NT2/D1 (cell line): Measurements from ENCODE around the gene VAV2.

Experiments
- DNase-seq: peaks from one replicate; pipeline ENCODE4 v3.0.0-alpha.2; 2011; ENCODE audit warnings: low read depth, low spot score
- H3K27me3 ChIP-seq: 2 replicates; pipeline ENCODE4 v1.6.0; 2011; ENCODE audit warnings: mild to moderate bottlenecking; ENCODE audit not compliant: insufficient read length, insufficient read depth
- H3K36me3 ChIP-seq: 2 replicates; pipeline ENCODE4 v1.6.1; 2011; ENCODE audit warnings: mild to moderate bottlenecking, low read length, mixed read lengths; ENCODE audit not compliant: insufficient read depth, insufficient read length
- H3K4me1 ChIP-seq: 2 replicates; pipeline ENCODE4 v1.5.1; 2011; ENCODE audit not compliant: insufficient read depth, insufficient read length
- H3K4me3 ChIP-seq: 2 replicates; pipeline ENCODE4 v1.5.1; 2011; ENCODE audit warnings: low read depth; ENCODE audit not compliant: insufficient read length
- H3K9ac ChIP-seq: 2 replicates; pipeline ENCODE4 v1.6.0; 2011; ENCODE audit warnings: low read depth; ENCODE audit not compliant: insufficient read length
- H3K9me3 ChIP-seq: 2 replicates; pipeline ENCODE4 v1.5.1; 2011; ENCODE audit warnings: mild to moderate bottlenecking, low read length; ENCODE audit not compliant: insufficient read depth
- SUZ12 ChIP-seq: IDR thresholded peaks from 2 replicates; pipeline ENCODE4 v1.6.1; 2011; ENCODE audit not compliant: insufficient read length, insufficient read depth; ENCODE audit errors: extremely low read depth
- YY1 ChIP-seq: IDR thresholded peaks from 2 replicates; pipeline ENCODE4 v1.6.1; 2011; ENCODE audit not compliant: insufficient read length, insufficient read depth
- ZNF274 ChIP-seq: IDR thresholded peaks from 2 replicates; pipeline ENCODE4 v1.6.1; 2011; ENCODE audit warnings: mild to moderate bottlenecking, low read depth, low read length

The VAV2 gene

GRCh38 chr9:133726401-133727276, 265.5 kb downstream of the VAV2 start:
- H3K9me3 ChIP-seq = peaks cover 13% of the 10 kb centered on the region; the same call in 1 of the 2 replicates
- no peaks in the 10 kb centered on the region for H3K36me3 ChIP-seq
- H3K9ac ChIP-seq = no peak overlapping the region
- no peak for TF ChIP-seq YY1
- no peak for TF ChIP-seq ZNF274
- TF ChIP-seq SUZ12 = no peak
- H3K4me3 ChIP-seq = no peak overlapping the region
- no peaks in the 10 kb centered on the region for H3K27me3 ChIP-seq
- H3K4me1 ChIP-seq = peaks cover 3% of the 10 kb centered on the region
- DNase-seq = no peak

- no peak for TF ChIP-seq YY1
- no peak for TF ChIP-seq ZNF274
- TF ChIP-seq SUZ12 = no peak
- no peak for DNase-seq
- Histone ChIP-seq H3K4me1 (peaks cover 3% of the 10 kb centered on the region), H3K4me3 (no peak overlapping the region), H3K27me3 (no peaks in the 10 kb centered on the region), H3K9ac (no peak overlapping the region), H3K36me3 (no peaks in the 10 kb centered on the region), H3K9me3 (peaks cover 13% of the 10 kb centered on the region; the same call in 1 of the 2 replicates)
Observed at GRCh38 chr9:133725886-133726285, 266.2 kb downstream of the VAV2 start.

GRCh38 chr9:133718563-133719315, 273.4 kb downstream of the VAV2 start:
- Histone ChIP-seq H3K27me3 (no peaks in the 10 kb centered on the region), H3K9me3 (peaks cover 7% of the 10 kb centered on the region; the same call in 1 of the 2 replicates), H3K4me3 (no peak overlapping the region), H3K4me1 (peaks cover 25% of the 10 kb centered on the region), H3K36me3 (no peaks in the 10 kb centered on the region), H3K9ac (no peak overlapping the region)
- no peak for TF ChIP-seq SUZ12
- no peak for TF ChIP-seq YY1
- no peak for TF ChIP-seq ZNF274
- no peak for DNase-seq

GRCh38 chr9:133717113-133718031, 274.8 kb downstream of the VAV2 start:
- TF ChIP-seq ZNF274 (no peak), SUZ12 (no peak), YY1 (no peak)
- no peaks in the 10 kb centered on the region for H3K9me3 ChIP-seq
- no peak for DNase-seq
- H3K4me3 ChIP-seq = no peak overlapping the region
- H3K36me3 ChIP-seq = no peaks in the 10 kb centered on the region
- H3K4me1 ChIP-seq = peaks cover 39% of the 10 kb centered on the region
- no peaks in the 10 kb centered on the region for H3K27me3 ChIP-seq
- H3K9ac ChIP-seq = no peak overlapping the region

GRCh38 chr9:133716564-133717112, 275.5 kb downstream of the VAV2 start:
- TF ChIP-seq ZNF274 (no peak), YY1 (no peak), SUZ12 (no peak)
- Histone ChIP-seq H3K4me3 (no peak overlapping the region), H3K9me3 (no peaks in the 10 kb centered on the region)

DNA sequence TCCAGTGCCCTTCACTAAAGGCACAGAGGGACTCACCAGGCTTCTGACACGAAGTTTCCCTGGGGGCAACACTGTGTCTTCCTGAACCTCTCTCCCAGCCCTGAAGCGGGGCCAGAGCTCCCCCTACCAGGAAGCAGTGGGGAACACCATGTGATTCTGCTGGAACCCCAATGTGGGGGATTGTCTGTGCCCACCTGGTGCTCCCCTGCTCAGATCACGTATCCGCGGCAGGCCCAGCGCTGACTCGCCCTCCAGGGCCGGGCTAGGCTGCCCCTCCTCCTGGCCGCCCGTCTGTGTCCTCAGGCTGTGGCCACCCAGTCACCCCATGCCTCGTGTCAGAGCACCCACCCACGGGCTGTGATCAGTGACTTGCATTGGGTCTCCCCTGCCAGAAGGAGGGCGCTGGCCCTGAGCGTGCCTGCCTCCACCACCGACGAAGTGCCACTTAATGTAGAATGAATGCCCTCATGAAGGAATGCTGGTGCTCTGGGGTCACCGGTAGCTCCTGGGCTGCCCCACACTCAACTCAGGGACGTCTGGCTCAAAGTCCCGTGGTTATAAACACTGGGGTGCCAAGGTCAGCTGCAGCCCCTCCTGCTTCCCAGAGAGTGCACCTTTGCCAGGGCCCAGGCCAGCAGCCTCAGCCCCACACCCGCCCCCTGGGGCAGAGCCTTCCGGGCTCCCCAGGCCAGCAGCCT, 276.1 kb downstream of the VAV2 start:
- Histone ChIP-seq H3K4me3 (no peak overlapping the region), H3K9ac (no peak overlapping the region), H3K9me3 (no peaks in the 10 kb centered on the region), H3K4me1 (peaks cover 46% of the 10 kb centered on the region), H3K27me3 (no peaks in the 10 kb centered on the region), H3K36me3 (no peaks in the 10 kb centered on the region)
- TF ChIP-seq SUZ12 (no peak), YY1 (no peak), ZNF274 (no peak)
- no peak for DNase-seq

More at GRCh38 chr9:133716564-133717112, 275.5 kb downstream of the VAV2 start:
- no peak overlapping the region for H3K9ac ChIP-seq
- H3K4me1 ChIP-seq = peaks cover 46% of the 10 kb centered on the region
- DNase-seq = no peak
- no peaks in the 10 kb centered on the region for H3K27me3 ChIP-seq
- no peaks in the 10 kb centered on the region for H3K36me3 ChIP-seq
